MM.1S (cell line): ENCODE data around the gene LAMC1.

Experiments used
- DNase-seq: peaks from one replicate; pipeline ENCODE4 v3.0.0-alpha.2; 2015
- H2AFZ ChIP-seq: fragments of 300-600 bp; sonication (generic); 2 replicates; pipeline ENCODE4 v1.6.0; 2016; ENCODE audit warnings: antibody characterized with exemption, low read length
- H3F3A ChIP-seq: fragments of 300-600 bp; sonication (generic); 2 replicates; pipeline ENCODE4 v1.6.1; 2016; ENCODE audit warnings: mild to moderate bottlenecking, antibody characterized with exemption, low read length, moderate library complexity, mixed read lengths; ENCODE audit not compliant: insufficient read depth
- H3K27ac ChIP-seq: fragments of 300-600 bp; sonication (generic); 2 replicates; pipeline ENCODE4 v1.5.1; 2016; ENCODE audit warnings: mild to moderate bottlenecking, low read length
- H3K27me3 ChIP-seq: fragments of 300-600 bp; sonication (generic); replicated peaks from 2 replicates; pipeline ENCODE4 v1.6.0; 2016; ENCODE audit warnings: low read length; ENCODE audit not compliant: insufficient read depth
- H3K36me3 ChIP-seq: fragments of 300-600 bp; sonication (generic); replicated peaks from 2 replicates; pipeline ENCODE4 v1.6.1; 2016; ENCODE audit warnings: mild to moderate bottlenecking, low read length, mixed read lengths; ENCODE audit not compliant: insufficient read depth
- H3K4me1 ChIP-seq: fragments of 300-600 bp; sonication (generic); 2 replicates; pipeline ENCODE4 v1.6.1; 2016; ENCODE audit warnings: low read length, mixed read lengths
- H3K4me2 ChIP-seq: fragments of 300-600 bp; sonication (generic); 2 replicates; pipeline ENCODE4 v1.6.0; 2016; ENCODE audit warnings: low read depth, low read length
- H3K4me3 ChIP-seq: fragments of 300-600 bp; sonication (generic); 2 replicates; pipeline ENCODE4 v1.5.1; 2016; ENCODE audit warnings: low read length, mixed read lengths
- H3K79me2 ChIP-seq: fragments of 300-600 bp; sonication (generic); 2 replicates; pipeline ENCODE4 v1.6.1; 2016; ENCODE audit warnings: mixed run types, low read length, mixed read lengths
- H3K9ac ChIP-seq: fragments of 300-600 bp; sonication (generic); 2 replicates; pipeline ENCODE4 v1.6.1; 2016; ENCODE audit warnings: low read length, mixed read lengths
- H3K9me2 ChIP-seq: fragments of 300-600 bp; sonication (generic); replicated peaks from 2 replicates; pipeline ENCODE4 v1.6.1; 2016; ENCODE audit warnings: mild to moderate bottlenecking, low read length, mixed read lengths; ENCODE audit not compliant: insufficient read depth
- H3K9me3 ChIP-seq: fragments of 300-600 bp; sonication (generic); replicated peaks from 2 replicates; pipeline ENCODE4 v1.6.1; 2016; ENCODE audit warnings: mild to moderate bottlenecking, low read length, mixed read lengths; ENCODE audit not compliant: insufficient read depth
- H4K20me1 ChIP-seq: fragments of 300-600 bp; sonication (generic); 2 replicates; pipeline ENCODE4 v1.6.1; 2016; ENCODE audit warnings: mild to moderate bottlenecking, low read length, moderate library complexity, mixed read lengths; ENCODE audit not compliant: insufficient read depth
- CTCF ChIP-seq: fragments of 300-600 bp; sonication (generic); IDR thresholded peaks from 2 replicates; pipeline ENCODE4 v1.5.1; 2016; ENCODE audit warnings: antibody characterized with exemption, low read length, mixed read lengths
- EZH2 ChIP-seq: fragments of 300-600 bp; sonication (generic); optimal IDR thresholded peaks from 2 replicates; pipeline ENCODE3; 2017; ENCODE audit warnings: low read depth, mild to moderate bottlenecking, antibody characterized with exemption, low read length, mixed read lengths
- EZH2phosphoT487 ChIP-seq: fragments of 300-600 bp; sonication (generic); IDR thresholded peaks from 2 replicates; pipeline ENCODE4 v1.6.1; 2018; ENCODE audit warnings: antibody characterized with exemption, low read length

LAMC1 gene

DNA sequence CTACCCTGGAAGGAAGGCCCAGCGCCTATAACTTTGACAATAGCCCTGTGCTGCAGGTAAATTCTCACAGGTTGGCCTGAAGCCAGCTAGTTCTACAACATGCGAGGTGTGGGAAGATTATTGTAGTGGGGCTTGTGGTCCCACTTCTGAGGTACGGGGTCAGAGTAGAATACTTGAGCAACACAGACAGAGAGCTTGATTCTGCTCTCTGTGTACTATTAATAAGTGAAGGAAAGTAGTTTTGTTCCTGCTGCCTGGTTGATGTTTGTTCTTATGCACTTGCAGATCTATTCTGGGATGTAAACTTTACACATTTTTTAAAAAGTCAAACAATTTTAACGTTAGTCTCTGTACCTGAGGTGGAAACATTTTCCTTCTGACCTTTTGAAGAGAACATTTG is 80.4 kb downstream of the LAMC1 start:
- no peaks in the 10 kb centered on the region for H3K9me3 ChIP-seq
- no peaks in the 10 kb centered on the region for H3F3A ChIP-seq
- H3K27me3 ChIP-seq, result no peaks in the 10 kb centered on the region
- H3K4me2 ChIP-seq, result no peak overlapping the region
- TF ChIP-seq EZH2 (no peak), EZH2phosphoT487 (no peak), CTCF (no peak)
- H3K79me2 ChIP-seq, result no peaks in the 10 kb centered on the region
- DNase-seq, result no peak
- no peaks in the 10 kb centered on the region for H3K36me3 ChIP-seq
- H3K9me2 ChIP-seq, result no peaks in the 10 kb centered on the region
- no peak overlapping the region for H3K9ac ChIP-seq
- no peak overlapping the region for H3K27ac ChIP-seq
- no peaks in the 10 kb centered on the region for H3K4me1 ChIP-seq
- H3K4me3 ChIP-seq, result no peak overlapping the region
- no peaks in the 10 kb centered on the region for H4K20me1 ChIP-seq
- H2AFZ ChIP-seq, result no peak overlapping the region

DNA sequence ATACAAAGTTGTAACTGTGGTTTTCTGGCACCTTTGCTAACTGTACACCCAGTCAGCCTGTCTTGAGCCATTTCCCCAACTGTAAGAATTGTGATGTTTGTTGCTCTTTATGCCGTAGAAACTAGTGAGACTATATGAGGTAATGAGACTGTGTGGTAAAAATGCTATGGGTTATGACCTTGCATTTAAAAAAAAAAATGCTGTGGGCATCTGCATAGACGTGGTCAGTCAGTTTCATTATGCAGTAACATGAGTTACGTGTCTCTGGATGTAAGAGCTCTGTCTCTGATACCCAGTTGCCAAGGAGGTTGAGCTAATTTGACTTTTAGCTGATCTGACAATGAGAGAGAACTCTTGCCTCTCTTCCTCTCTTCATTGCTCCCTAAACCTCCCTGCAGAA is 82.2 kb downstream of the LAMC1 start:
- H4K20me1 ChIP-seq, result no peaks in the 10 kb centered on the region
- TF ChIP-seq EZH2 (no peak), EZH2phosphoT487 (no peak), CTCF (no peak)
- no peaks in the 10 kb centered on the region for H3K36me3 ChIP-seq
- H3K27ac ChIP-seq, result no peak overlapping the region
- H3F3A ChIP-seq, result no peaks in the 10 kb centered on the region
- H3K9me3 ChIP-seq, result no peaks in the 10 kb centered on the region
- H3K9me2 ChIP-seq, result no peaks in the 10 kb centered on the region
- no peak overlapping the region for H3K9ac ChIP-seq
- H2AFZ ChIP-seq, result no peak overlapping the region
- H3K79me2 ChIP-seq, result no peaks in the 10 kb centered on the region
- H3K4me3 ChIP-seq, result no peak overlapping the region
- no peaks in the 10 kb centered on the region for H3K4me1 ChIP-seq
- DNase-seq, result no peak
- no peak overlapping the region for H3K4me2 ChIP-seq
- H3K27me3 ChIP-seq, result no peaks in the 10 kb centered on the region

GRCh38 chr1:183106166-183106565 is 82.9 kb downstream of the LAMC1 start:
- TF ChIP-seq CTCF (no peak), EZH2phosphoT487 (no peak), EZH2 (no peak)
- no peaks in the 10 kb centered on the region for H3K9me2 ChIP-seq
- no peaks in the 10 kb centered on the region for H4K20me1 ChIP-seq
- no peaks in the 10 kb centered on the region for H3K4me1 ChIP-seq
- no peak overlapping the region for H3K9ac ChIP-seq
- no peaks in the 10 kb centered on the region for H3K27me3 ChIP-seq
- no peak overlapping the region for H3K4me3 ChIP-seq
- no peaks in the 10 kb centered on the region for H3K79me2 ChIP-seq
- H3K9me3 ChIP-seq, result no peaks in the 10 kb centered on the region
- H3K27ac ChIP-seq, result no peak overlapping the region
- H3F3A ChIP-seq, result no peaks in the 10 kb centered on the region
- no peak overlapping the region for H2AFZ ChIP-seq
- H3K4me2 ChIP-seq, result no peak overlapping the region
- H3K36me3 ChIP-seq, result no peaks in the 10 kb centered on the region
- no peak for DNase-seq

- no peak overlapping the region for H2AFZ ChIP-seq
- no peaks in the 10 kb centered on the region for H3K9me3 ChIP-seq
- H3K27ac ChIP-seq, result no peak overlapping the region
- TF ChIP-seq EZH2 (no peak), EZH2phosphoT487 (no peak), CTCF (no peak)
- no peaks in the 10 kb centered on the region for H3K9me2 ChIP-seq
- H3K9ac ChIP-seq, result no peak overlapping the region
- no peaks in the 10 kb centered on the region for H3K36me3 ChIP-seq
- no peaks in the 10 kb centered on the region for H4K20me1 ChIP-seq
- no peaks in the 10 kb centered on the region for H3K27me3 ChIP-seq
- H3F3A ChIP-seq, result no peaks in the 10 kb centered on the region
- no peaks in the 10 kb centered on the region for H3K79me2 ChIP-seq
- no peaks in the 10 kb centered on the region for H3K4me1 ChIP-seq
- no peak overlapping the region for H3K4me3 ChIP-seq
- no peak for DNase-seq
- no peak overlapping the region for H3K4me2 ChIP-seq
Measured at GRCh38 chr1:183106746-183107145, 83.5 kb downstream of the LAMC1 start.
